Left lobe of liver (tissue), 2 donors: ENCODE measurements around the gene MYO16. TPM values are rescaled to one million over a fixed set of nuclear protein-coding genes. Genes with fewer than 3 reads are reported as not detected.

Experiments used
- ATAC-seq: fragments of 200-7000 bp; cut with Tn5 transposase; one replicate; pipeline ENCODE4 v1.9.1; 2020; ENCODE audit warnings: mild to moderate bottlenecking, moderate library complexity
- DNase-seq: peaks from one replicate; pipeline ENCODE4 v3.0.0-alpha.2; 2020; ENCODE audit warnings: low spot score
- total RNA-seq: library from RNA; stranded (reverse); gene quantifications from one replicate; pipeline ENCODE4 v1.2.1, GENCODE V29; 2021
- donor health status: DM: no; HTN: no; CAD: no; lungs with moderate emphysema.
- donor health status: DM: no; HTN: yes; CAD: no.

The MYO16 gene
- total RNA-seq, 1 donor from 2014 or later, result 2.7 TPM

DNA sequence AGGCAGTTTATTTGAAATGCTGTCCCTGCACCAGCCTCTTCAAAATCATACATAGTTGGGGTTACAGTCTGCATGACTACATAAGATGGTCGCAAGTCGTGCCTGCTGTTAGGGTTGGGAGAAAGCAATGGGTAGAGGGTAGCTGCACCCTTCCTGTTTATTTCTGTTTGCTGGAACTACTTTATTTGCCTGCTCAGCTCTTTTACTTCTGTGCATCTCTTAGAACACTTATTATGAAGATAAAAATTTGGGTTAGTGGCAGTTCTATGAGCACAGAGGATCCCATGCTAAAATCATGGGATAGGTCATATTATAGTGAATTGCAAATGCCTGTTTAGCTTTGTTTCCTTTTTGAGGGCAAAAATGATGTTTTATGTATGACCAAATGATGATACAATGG, 160.1 kb downstream of the MYO16 start:
- no peak for DNase-seq
- ATAC-seq, result no peak

DNA sequence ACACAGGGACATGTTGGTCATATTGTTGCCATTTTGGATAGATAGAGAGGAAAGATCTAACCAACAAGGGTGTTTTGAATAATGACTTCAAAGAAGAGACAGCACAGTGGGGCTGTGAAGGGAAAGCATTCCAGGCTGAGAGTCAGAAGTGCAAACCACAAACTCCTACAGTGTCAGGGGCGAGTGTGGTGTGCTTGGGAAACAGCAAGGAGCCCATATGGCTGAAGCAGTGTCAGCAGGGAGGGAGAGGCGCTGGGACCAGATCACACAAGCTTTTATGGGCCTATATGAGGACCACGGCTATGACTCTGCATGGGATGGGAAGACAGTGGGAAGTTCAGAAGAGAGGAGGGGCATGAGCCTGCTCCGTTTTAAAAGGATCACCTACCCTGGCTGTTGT, 166.4 kb downstream of the MYO16 start:
- DNase-seq, result no peak

DNA sequence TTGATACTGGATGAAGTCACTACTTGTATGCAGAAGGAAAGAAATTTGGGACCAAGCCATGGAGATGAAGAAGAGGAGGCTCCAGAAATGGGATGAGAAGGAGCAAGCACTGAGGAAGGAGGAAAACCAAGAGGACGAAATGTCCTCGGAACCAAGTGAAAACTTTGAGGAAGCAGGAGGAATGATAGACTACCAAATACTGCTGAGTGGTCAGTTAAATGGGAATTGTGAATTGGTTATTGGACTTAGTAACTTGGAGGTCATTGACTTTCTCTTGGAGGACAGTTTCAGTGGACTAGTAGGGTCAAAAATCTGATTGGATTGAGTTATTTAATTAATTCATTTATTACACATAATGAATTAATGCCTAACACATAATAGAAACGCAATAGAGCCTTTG, 167.9 kb downstream of the MYO16 start:
- no peak for ATAC-seq

More for the DNA sequence above, 166.4 kb downstream of the MYO16 start:
- no peak for ATAC-seq

DNA sequence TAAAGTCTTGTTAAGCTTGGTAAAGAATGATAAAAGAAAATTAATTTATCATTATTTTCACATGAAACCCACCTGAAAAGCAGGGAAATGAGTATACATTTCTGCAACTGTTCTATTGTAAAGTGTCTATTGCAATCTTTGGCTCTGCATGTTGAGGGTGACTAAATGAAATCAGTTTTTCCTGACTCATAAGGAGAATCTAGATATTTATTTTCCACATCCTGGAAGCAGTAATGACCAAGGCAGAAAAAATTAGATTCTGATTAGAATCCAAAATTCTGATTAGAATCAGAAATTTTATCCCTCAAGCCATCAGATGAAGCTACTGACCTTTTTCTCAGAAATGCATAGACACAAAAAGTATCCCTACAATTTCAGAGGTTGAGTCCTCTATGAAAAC, 178.4 kb downstream of the MYO16 start:
- DNase-seq (no peak), ATAC-seq (no peak)

More for the DNA sequence above, 167.9 kb downstream of the MYO16 start:
- no peak for DNase-seq

DNA sequence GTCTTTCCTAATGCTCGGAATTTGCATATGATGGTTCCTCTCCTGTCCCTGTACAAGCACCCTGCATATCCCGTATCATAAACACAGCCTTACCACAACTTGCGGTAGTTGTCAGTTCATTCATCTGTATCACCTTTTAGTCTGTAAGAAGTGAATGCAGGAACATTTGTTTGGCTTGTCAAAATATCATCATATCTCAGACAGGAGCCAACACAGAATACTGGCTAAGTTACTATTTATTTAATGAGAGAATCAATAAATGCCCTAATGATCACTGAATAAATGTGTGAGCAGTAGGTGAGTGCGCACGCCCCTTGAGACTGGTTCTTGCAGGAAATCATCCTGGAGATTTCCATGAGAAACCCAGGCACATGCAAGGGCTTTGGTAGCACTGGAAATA, 182.8 kb downstream of the MYO16 start:
- ATAC-seq (no peak), DNase-seq (no peak)

DNA sequence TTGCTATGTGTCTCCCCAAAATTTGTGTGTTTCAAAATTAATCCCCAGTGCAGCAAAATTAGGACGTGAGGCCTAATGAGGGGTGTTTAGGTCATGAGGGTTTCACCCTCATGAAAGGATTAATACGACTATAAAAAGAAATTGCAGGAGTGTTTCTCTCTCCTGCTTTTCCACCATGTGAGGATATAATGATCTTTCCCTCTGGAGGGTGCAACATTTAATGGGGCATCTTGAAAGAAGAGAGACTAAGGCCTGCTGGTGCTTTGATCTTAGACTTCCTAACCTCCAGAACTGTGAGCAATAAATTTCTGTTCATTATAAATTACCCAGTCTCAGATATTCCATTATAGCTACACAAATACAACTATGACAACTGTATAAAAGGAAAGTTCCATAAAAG, 183.2 kb downstream of the MYO16 start:
- DNase-seq (no peak), ATAC-seq (no peak)

DNA sequence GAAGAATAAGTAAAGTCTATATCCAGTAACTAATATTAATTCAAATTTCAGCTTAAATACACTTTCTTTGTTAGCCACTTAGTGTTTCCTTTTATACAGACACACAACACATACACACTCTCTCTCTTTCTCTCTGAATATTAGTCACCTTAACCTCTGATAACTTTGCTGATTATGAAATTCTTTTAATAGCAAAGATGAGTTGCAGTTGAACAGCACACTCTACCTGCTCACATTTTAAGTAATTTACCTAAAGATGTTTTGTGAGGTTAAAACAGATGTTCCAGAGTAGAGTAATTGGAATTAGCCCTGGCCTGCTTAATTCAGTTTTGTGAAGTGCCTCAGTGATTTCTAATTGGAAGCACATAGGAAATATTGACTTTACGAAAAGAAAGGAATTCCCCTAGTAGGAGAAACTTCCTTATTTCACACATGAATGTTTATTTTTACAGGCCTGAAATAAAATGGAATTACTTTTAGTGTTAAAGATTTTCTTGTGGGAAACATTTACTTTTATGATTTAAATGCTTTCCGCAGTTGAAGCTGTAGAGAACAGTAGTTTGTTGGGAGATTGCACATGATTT, 184.3 kb downstream of the MYO16 start:
- no peak for ATAC-seq

DNA sequence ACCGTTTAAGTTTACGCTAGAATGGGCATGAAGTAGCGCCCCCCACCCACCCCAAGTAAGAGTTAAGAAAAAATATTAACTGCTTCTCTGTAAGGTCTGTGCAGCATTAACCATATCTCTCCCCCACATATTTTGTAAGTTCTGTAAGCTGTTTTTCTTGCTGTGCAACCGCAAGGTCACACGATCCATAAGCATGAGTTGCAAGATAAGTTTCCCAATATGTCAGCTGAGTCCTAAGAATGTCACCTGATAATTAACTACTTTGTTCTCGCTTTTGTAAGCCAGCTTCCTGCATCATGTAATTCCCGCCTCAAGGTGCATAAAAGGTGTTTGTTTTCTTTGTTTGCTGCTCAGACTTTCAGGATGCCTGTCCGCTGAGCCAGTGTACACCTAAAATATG, 187.0 kb downstream of the MYO16 start:
- DNase-seq (no peak), ATAC-seq (no peak)

More for the DNA sequence above, 184.3 kb downstream of the MYO16 start:
- no peak for DNase-seq

DNA sequence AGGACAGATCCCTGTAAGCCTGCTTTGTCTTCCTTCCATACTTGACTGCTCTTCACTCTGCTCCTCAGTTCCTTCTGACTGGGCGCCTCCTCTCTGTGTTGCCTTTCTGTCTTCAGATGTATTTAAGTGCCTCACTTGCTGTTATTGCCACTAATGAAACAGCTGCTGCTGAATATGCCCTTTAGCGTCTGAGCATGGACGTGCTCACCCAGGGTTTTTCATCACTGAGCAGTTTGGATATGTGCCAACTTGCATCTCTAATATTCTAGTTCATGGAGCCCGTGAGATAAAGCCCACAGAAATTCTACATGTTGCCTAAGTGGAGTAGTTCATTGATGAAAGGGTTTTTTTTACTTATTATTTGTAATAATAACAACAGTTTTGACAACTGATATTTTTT, 198.2 kb downstream of the MYO16 start:
- no peak for DNase-seq
- no peak for ATAC-seq

DNA sequence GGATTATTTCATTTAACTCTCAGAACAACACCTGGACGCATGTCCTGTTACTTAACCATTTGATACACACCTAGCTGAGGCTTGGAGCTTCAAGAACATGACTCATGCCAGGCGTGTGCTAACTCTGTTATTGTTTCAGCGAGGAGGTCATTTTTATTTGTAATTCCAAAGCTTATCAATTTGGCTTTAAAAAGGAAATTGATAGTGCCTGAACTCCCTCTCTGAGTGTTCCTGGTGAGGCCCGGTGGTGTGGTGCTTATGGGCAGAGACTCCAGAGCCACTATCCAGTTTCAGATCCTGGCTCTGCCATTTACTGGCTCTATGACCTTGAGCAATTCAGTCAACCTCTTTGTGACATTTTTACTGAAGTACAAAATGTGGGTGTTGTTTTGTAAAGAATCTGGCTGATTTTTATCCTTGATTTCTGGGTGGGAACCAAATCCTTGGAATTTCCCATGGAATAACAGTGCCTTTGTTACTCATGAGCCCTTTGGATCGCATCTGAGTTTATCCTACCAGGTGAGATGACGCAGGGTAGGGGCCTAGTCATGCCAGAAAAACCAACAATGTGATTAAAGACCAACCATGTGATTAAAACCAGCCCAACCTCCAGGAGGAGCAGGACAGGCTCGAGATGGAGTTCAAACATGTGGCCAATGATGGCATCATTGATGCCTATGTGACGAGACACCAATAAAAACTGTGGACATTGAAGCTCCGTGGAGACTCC, 198.8 kb downstream of the MYO16 start:
- DNase-seq (no peak), ATAC-seq (no peak)

DNA sequence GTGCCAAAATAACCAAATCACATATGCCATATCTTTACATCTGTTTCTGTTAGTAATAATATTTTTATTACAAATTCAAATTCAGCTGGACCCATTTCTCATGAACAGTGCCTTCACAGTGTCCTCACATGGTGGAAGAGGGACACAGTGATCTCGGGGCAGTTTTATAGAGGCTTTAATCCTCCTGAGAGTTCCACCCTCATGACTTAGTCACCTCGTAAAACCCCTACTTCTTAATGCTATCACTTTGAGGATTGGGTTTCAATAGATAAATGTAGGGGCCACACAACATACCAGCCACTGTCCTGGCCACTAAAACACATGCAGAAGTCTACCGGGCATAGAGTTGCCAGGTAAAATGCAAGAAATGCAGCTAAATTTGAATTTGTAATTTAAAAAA, 201.5 kb downstream of the MYO16 start:
- DNase-seq (no peak), ATAC-seq (no peak)

DNA sequence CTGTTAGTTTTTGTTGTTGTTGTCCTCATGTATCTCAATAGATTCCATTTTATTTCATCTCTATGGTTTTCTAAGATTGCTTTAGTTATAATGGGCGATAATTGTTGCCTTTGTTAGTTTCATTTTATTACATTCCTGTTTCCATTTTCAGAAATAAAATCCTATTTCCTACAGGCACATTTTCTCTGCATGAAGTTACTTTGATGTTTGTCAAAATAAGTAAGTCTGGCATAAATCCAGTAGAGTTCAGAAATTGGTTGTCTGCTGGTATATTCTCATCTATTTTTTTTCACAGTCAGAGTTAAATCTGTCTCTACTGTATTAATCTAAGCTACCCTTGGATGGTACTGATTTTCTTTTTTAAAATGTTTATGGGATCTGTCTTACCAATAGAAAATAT, 204.1 kb downstream of the MYO16 start:
- ATAC-seq, result no peak
- DNase-seq, result no peak

DNA sequence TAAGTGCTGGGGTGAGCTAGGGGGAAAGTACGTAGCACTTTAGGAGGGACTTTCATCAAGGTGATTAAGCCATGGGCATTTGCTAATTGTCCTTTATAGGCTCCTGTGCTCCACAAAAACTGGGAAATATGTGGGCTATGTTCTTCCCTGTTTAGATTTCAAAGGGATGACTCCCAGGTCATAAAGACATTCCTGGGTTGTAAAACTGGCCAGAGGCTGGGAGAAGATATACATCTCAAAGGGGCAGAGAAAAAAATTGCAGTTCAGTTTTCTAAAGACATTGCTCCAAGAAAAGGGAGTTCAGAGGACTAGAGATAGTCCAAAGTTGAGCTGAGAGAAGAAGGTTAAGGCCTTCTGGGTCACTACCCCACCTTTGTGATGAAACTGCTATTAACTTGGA, 204.8 kb downstream of the MYO16 start:
- ATAC-seq (no peak), DNase-seq (no peak)

DNA sequence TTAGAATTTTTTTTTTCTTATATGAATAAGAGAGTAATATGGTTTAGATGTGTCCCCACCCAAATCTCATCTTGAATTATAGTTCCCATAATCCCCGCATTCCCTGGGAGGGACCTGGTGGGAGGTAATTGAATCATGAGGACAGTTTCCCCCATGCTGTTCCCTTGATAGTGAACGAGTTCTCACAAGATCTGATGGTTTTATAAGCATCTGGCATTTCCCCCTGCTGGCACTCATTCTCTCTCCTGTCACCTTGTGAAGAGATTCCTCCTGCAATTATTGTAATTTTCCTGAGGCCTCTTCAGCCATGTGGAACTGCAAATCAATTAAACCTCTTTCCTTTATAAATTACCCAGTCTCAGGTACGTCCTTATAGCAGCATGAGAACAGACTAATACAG, 205.7 kb downstream of the MYO16 start:
- no peak for DNase-seq
- ATAC-seq, result no peak

DNA sequence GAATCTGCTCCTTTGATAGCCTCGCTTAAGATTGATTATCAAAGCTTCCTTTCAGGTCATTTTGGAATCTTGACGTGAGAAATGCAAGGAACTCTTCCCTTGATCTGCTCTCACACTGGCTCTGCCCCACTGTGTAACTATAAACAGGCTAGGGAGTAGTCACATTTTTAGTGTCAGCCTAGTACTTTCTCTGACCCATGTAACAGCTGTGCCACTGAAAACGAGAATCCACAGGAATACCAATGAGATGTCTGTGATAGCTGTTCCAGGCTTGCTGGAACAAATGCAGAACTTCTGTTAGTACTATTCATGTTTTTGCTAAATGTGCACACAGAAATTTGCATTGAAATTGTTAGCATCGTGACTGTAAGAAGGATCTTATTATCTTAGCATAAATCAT, 221.3 kb downstream of the MYO16 start:
- ATAC-seq (no peak), DNase-seq (no peak)

DNA sequence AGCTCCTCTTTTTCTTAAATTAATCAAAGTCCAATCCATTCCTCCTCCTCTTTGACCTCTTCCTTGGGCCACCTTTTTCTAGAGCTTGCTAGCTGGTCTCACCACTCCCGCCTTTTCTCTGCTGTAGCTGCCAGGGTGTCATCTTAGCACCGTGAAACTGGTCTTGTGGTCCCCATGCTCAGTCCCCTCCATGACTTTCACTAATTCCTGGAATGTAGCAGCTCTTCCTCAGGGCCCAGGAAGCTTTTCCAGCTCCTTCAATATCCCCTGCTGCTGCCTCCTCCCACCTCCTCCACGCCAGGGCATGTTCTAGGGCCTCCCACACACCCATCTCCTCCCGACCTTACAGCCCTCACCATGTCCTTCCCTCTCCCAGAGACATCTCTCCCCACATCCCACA, 222.2 kb downstream of the MYO16 start:
- DNase-seq (no peak), ATAC-seq (no peak)

DNA sequence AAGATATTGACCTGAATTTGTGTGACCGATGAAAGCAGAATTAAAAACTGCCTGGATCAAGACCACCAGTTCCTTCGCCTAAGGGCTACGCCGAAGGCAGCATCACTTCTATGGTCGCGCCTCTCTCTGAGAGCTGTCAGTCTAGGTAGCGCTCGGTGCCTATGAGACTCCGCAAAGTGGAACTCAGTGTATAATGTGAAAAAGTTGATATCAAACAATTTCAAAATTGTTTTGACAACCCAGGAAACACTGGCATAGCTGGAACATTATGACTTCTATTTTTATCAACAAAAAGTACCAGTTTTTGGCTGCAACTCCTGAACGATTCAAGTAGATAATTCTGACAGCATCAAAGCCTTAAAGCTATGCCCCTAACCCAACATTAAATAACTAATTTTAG, 223.6 kb downstream of the MYO16 start:
- DNase-seq (no peak), ATAC-seq (no peak)

DNA sequence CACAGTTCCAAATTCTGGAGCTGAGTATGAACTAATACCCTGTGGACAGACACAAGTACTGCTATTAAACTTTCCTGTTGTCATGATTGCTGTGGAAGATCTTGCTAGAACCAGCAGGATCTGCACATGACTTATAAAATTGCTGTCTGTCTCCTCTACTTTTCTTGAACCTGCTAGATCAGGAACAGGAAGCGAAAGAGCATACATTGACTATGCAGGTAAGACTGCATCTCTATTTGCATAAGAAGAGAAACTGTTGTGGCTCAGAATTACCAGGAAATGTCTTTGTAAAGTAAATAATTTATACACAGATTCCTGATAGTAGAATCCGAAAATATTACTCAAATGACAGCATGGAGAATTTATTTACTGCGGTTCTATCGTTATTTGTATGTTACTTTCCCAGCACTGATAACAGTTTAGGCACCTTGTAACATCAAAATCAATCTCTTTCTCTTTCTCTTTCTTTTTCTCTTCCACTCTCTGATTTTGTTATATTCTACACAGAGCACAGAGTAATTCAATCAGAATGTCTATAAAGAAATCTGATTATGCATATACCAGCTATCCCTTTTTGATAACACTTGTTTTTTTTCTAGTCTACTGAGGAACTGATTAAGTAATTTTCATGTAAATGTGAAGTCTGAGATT, 226.5 kb downstream of the MYO16 start:
- DNase-seq (no peak), ATAC-seq (no peak)

DNA sequence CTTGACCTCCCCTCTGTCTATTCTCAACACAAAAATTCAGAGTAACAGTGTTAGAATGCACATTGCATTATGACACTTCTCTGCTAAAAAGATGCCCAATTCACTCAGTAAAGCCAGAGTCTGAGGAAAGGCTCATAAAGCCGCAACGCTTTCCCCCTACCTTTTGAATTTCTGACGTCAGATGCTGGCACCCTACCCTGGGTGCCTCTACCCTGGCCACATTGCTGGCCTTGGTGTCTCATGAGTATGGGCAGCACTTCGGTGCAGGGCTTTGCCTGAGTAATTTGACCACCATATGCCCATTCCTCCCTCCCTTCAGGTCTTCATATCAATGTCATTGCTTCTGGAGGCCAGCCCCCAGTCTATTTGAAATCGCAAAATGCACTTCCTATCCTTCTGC, 229.3 kb downstream of the MYO16 start:
- DNase-seq, result no peak
- no peak for ATAC-seq

DNA sequence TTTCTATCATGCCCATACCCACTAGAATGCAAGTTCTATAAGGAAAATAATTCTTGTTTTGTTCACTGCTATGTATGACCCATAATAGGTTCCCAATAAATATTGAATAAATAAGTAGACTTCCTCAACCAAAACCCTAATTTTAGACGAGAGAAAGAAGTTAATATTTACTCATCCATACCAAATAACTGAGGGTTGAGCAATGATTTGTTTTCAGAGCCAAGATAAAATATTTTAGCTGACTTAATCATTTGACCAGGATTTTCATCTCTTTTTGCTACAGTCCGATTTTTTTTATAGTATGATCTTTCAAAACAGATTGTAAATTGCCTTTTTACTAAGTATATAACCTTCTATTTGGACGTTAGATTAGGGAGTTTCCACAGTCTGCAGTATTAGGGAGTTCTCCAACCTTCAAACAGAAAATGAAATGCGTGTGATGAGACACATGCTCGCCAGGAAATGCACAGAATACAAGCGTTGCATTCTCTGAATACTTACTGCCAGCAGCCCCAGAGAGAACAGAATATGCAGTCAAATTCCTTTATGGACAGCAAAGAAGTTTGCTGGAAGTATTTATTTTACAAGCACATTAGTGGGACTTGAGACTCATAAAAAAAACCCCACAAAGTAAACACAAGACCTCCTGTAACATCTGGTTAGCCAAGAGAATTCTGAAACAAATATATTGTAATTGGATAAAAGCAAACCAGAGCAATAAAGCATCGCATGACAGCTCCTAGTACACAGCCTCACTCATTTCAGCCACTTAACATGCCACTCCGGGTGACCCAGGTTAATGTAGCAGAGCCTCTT, 230.0 kb downstream of the MYO16 start:
- DNase-seq (no peak), ATAC-seq (no peak)

DNA sequence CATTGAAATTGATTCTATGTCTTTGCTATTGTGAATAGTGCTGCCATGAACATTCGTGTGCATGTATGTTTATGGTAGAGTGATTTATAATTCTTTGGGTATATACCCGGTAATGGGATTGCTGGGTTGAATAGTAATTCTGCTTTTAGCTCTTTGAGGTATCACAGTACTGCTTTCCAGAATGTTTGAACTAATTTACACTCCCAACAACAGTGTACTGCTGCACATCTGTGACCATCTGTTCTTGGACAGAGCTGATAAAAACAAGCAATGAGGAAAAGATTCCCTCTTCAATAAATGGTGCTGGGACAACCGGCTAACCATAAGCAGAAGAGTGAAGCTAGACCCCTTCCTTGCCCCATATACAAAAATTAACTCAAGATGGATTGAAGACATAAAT, 231.0 kb downstream of the MYO16 start:
- ATAC-seq, result no peak
- no peak for DNase-seq

DNA sequence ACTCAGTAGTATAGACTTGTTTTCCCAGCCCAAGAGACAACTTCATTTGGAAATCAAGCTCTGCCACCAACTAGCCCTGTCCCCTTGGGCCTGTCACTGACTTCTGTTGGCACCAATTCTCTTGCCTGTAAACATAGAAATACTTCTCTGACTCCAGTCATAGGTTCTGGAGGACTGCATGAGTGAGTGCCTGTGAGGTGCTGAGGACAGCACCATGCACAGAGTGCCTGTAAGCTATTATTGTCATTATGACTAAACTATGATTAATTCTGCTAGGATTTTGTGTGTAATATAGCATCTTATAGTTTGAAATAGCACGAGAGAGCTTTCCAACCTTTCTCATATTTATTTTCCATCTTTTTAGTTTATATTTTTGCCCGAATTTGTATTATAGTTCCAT, 247.9 kb downstream of the MYO16 start:
- no peak for ATAC-seq
- DNase-seq, result no peak
